Heart right ventricle (tissue), 16 donors: Measurements from ENCODE around the gene TOMM70. TPM values are rescaled to one million over a fixed set of nuclear protein-coding genes. Genes with fewer than 3 reads are reported as not detected.

Experiments used
- ATAC-seq, 8 donors: fragments of 200-7000 bp; cut with Tn5 transposase; one replicate each; pipeline ENCODE4 v1.9.1; 2020; ENCODE audit warnings: mild to moderate bottlenecking in 8 of 8, moderate library complexity in 8 of 8, moderate number of reproducible peaks in 1 of 8
- DNase-seq, 2 donors: peaks; one replicate each; pipeline ENCODE4 v3.0.0-alpha.2; 2020
- H3K27ac ChIP-seq, 10 donors: fragments of 200-600 bp; sonication (generic) in 2 of 10; one replicate each; pipeline versions ENCODE4 v1.5.0 to v1.8.0; 2020 to 2022; ENCODE audit warnings: mild to moderate bottlenecking in 3 of 10
- H3K27me3 ChIP-seq, 7 donors: fragments of 200-600 bp; one replicate each; pipeline ENCODE4 v1.8.0; 2021 to 2022; ENCODE audit warnings: mild to moderate bottlenecking in 2 of 7
- H3K36me3 ChIP-seq, 9 donors: fragments of 200-600 bp; sonication (generic) in 1 of 9; one replicate each; pipeline versions ENCODE4 v1.5.0 to v1.8.0; 2020 to 2022; ENCODE audit warnings: mild to moderate bottlenecking in 2 of 9
- H3K4me1 ChIP-seq, 9 donors: fragments of 200-600 bp; sonication (generic) in 1 of 9; one replicate each; pipeline versions ENCODE4 v1.5.0 to v1.8.0; 2020 to 2022; ENCODE audit warnings: mild to moderate bottlenecking in 4 of 9
- H3K4me3 ChIP-seq, 10 donors: fragments of 200-600 bp; sonication (generic) in 2 of 10; one replicate each; pipeline versions ENCODE4 v1.5.0 to v1.8.0; 2020 to 2022; ENCODE audit warnings: mild to moderate bottlenecking in 7 of 10, moderate library complexity in 2 of 10
- H3K9me3 ChIP-seq, 11 donors: fragments of 200-600 bp in 10 of 11; sonication (generic) in 2 of 11; one replicate each; pipeline versions ENCODE4 v1.5.0 to v1.8.0; 2013 to 2022; ENCODE audit warnings: mild to moderate bottlenecking in 2 of 11, control low read depth in 1 of 11, moderate library complexity in 1 of 11
- WGBS, 2 donors: extraction: QIAGEN DNeasy Blood & Tissue Kit; methylation state at CpG; one replicate each; pipeline ENCODE4 v1.1.7; 2013; ENCODE audit warnings: inconsistent platforms in 1 of 2; 5-methylcytosine and 5-hydroxymethylcytosine counted together
- intact Hi-C, 10 donors: fragments of 100-400 bp; cut with DNase I; formaldehyde crosslinking; loops; one replicate each; pipeline versions ENCODE4 v1.11.1 to v1.14.2; 2022
- polyA plus RNA-seq, 2 donors: library from polyadenylated mRNA; stranded (reverse); fragments of 200-250 nt; gene quantifications; one replicate each; pipeline ENCODE4 v1.2.3, GENCODE V29; 2013
- total RNA-seq, 10 donors: library from RNA; stranded (reverse); fragmentation: NEBNext Ultra II Directional in 3 of 10; extraction: Animal tissue kit (Norgen Biotek cat#: 25700) in 3 of 10; gene quantifications; one replicate each; pipeline versions ENCODE4 v1.2.1 to v1.2.4, GENCODE V29; 2021 to 2023
- TF ChIP-seq, protein P1 (sequence below), 9 donors: fragments of 200-600 bp; sonication (generic) in 2 of 9; IDR thresholded peaks; one replicate each; pipeline versions ENCODE4 v1.5.0 to v1.8.0; 2021 to 2022; ENCODE audit warnings: antibody characterized with exemption in 9 of 9, mild to moderate bottlenecking in 5 of 9, moderate library complexity in 1 of 9
- donor health status: Arrhythmogenic right ventricular cardiomyopathy.
- donor health status: ischemic (EF 13 %, LVEDD 7.1; RV severe dilation, severe dysfunction).
- donor health status: healthy with polysubstance abuse.
- donor health status: DM: no; HTN: yes; CAD: no.
- donor health status: DM: no; HTN: no; CAD: no.
- donor health status: ischemic (EF 25% LVEDD 6.9; RV normal size, moderate dysfunction).
- donor health status: ischemic (EF 25% LVEDD 5.7; RV mildly dilated, moderate dysfunction).
- donor health status: healthy.
- donor health status: DM: yes; HTN: yes; CAD: no.
- donor health status: Ischemic cardiomyopathy.
- donor health status: ischemic (EF 35%, LVEDD 5.7; RV mildly dilated, moderate dysfunction).
- donor health status: nonischemic (EF 11% LVEDD 7.7; RV severe dilation, severe dysfunction).
- donor health status: DM: yes; HTN: yes; CAD: no.
- donor health status: PGD.
- donor health status: ischemic (EF 29% LVEDD 5.4; RV normal size, mild dysfunction).
- donor health status: nonischemic (EF 23%, LVEDD 6.1; RV moderate dilation, normal function).

The TOMM70 gene
- total and polyA plus RNA-seq, 12 donors = 23.0 to 67.5 (median 57.9) TPM

DNA sequence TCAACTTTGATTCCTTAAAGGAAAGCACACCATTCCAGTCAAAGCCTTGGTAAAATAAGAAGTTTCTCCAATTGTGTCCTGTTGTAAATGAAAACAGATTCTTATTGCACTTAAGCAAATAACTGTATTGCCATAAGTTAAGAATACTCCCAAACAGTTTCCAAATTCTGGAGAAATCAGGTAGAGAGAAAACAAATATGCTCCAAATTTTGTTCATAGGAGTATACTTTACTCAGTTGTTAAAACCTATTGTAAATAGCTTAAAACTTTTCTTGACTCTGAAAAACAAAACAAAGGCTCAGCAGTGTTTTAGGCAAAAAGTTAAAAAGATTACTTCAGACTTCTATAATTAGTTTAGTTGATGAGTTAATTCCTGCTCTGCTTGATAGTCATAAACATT is 42.8 kb upstream of the TOMM70 start:
- TF ChIP-seq, protein P1, sequence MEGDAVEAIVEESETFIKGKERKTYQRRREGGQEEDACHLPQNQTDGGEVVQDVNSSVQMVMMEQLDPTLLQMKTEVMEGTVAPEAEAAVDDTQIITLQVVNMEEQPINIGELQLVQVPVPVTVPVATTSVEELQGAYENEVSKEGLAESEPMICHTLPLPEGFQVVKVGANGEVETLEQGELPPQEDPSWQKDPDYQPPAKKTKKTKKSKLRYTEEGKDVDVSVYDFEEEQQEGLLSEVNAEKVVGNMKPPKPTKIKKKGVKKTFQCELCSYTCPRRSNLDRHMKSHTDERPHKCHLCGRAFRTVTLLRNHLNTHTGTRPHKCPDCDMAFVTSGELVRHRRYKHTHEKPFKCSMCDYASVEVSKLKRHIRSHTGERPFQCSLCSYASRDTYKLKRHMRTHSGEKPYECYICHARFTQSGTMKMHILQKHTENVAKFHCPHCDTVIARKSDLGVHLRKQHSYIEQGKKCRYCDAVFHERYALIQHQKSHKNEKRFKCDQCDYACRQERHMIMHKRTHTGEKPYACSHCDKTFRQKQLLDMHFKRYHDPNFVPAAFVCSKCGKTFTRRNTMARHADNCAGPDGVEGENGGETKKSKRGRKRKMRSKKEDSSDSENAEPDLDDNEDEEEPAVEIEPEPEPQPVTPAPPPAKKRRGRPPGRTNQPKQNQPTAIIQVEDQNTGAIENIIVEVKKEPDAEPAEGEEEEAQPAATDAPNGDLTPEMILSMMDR (IDR thresholded peaks at IDR 0.05) = no peak
- H3K27ac ChIP-seq = no peak overlapping the region
- no peaks in the 10 kb centered on the region for H3K36me3 ChIP-seq
- H3K4me1 ChIP-seq = peaks cover 0 to 4% (median 0%) of the 10 kb centered on the region in 9 donors
- no peaks in the 10 kb centered on the region for H3K27me3 ChIP-seq
- DNase-seq = no peak
- H3K4me3 ChIP-seq = no peak overlapping the region
- intact Hi-C loops = no loop called here
- no peak for ATAC-seq
- H3K9me3 ChIP-seq = peaks cover 0 to 14% (median 0%) of the 10 kb centered on the region in 11 donors

DNA sequence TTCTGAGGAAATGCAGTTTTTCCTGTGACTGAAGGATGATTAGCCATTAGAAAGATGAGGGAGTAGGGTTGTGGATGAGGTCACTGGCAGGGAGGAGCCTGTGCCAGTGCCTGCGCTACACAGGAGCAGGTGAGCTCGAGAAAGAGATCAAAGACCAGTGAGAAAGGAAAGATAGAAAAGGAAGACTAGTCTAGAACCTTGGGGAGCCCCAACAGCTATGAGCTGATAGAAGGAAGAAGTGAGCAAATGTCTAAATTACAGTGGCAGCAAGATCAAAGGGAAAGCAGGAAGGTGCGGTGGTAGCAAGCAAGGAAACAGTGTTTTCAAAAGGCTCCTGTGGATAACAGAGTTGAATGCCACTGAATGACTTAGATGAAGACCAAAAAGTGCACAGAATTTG is 40.0 kb upstream of the TOMM70 start:
- Histone ChIP-seq H3K9me3 (peaks cover 0 to 3% (median 0%) of the 10 kb centered on the region in 11 donors), H3K4me1 (peaks cover 0 to 19% (median 0%) of the 10 kb centered on the region in 9 donors), H3K27me3 (no peaks in the 10 kb centered on the region), H3K4me3 (no peak overlapping the region), H3K27ac (no peak overlapping the region), H3K36me3 (no peaks in the 10 kb centered on the region)
- intact Hi-C loops = no loop called here
- WGBS, 2 donors = 92 to 93% methylated on average over 3 of the region's 3 CpGs
- ATAC-seq (no peak), DNase-seq (no peak)
- TF ChIP-seq, protein P1 (IDR thresholded peaks at IDR 0.05) = no peak

DNA sequence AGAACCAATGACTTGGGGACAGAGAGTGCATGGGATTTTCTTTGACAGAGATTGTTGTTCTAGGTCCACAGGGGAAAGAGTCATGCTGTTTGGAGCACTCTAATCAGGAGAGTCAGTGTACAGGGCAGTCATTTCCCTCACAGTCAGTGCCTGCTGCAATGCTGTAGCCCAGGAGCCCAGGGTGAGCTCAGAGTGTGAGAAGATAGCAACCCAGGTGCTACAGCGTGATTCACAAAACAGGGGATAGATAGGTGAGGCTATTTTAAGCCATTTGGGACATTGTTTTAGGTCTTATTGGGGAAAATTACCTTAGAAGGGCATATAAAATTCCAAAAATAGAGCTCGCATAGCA is 37.7 kb upstream of the TOMM70 start:
- WGBS, 2 donors = 88% methylated on average over 2 of the region's 2 CpGs
- ATAC-seq = no peak

DNA sequence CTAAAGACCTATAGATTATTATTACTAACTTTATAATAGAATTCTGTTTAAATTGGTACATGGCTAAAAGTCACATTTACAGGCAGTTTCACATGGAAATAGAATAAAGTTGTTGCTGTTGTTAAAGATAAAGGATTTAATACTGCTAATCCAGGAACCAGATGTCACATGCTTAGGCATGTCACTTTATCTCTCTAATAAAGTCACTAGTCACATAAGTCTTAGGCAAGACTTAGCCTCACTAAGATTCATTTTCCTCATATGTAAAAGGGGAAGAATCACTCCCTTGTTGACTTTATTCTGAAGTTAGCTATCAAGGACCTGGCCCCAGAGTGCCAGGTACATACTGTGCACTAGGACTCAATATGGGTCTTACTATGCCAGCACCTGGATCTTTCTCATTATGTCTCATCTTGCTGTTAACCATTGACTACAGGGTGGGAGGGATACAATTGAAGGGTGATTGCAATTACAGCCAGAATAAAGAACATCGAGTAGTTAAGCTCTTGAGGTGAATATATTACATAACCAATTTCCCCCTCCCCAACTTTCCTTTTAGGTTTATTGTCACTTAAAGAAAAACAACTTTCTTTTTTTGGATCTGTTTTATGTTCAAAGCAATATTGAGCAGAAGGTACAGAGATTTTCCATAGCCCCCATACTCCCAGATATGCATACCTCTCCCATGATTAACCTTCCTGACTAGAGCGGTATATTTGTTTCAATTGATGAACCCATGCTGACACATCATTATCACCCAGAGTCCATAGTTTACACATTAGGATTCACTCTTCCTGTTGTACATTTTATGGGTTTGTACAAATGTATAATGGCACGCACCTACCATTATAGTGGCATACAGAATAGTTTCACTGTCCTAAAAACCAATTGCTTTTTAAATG is 37.1 kb upstream of the TOMM70 start:
- 94 to 95% methylated on average over 3 of the region's 3 CpGs for WGBS, 2 donors
- TF ChIP-seq, protein P1 (IDR thresholded peaks at IDR 0.05) = no peak
- Histone ChIP-seq H3K4me3 (no peak overlapping the region), H3K9me3 (peaks cover 0 to 8% (median 0%) of the 10 kb centered on the region in 11 donors), H3K4me1 (peaks cover 0 to 19% (median 0%) of the 10 kb centered on the region in 9 donors), H3K36me3 (no peaks in the 10 kb centered on the region), H3K27me3 (no peaks in the 10 kb centered on the region), H3K27ac (no peak overlapping the region)
- ATAC-seq (no peak), DNase-seq (no peak)
- intact Hi-C loops = no loop called here

More for the DNA sequence above, 37.7 kb upstream of the TOMM70 start:
- Histone ChIP-seq H3K9me3 (peaks cover 0 to 8% (median 0%) of the 10 kb centered on the region in 11 donors), H3K36me3 (no peaks in the 10 kb centered on the region), H3K27ac (no peak overlapping the region), H3K4me1 (peaks cover 0 to 19% (median 0%) of the 10 kb centered on the region in 9 donors), H3K27me3 (no peaks in the 10 kb centered on the region), H3K4me3 (no peak overlapping the region)
- intact Hi-C loops = no loop called here
- TF ChIP-seq, protein P1 (IDR thresholded peaks at IDR 0.05) = no peak
- no peak for DNase-seq
